OCI-LY1 (cell line): ENCODE measurements around the gene BMP5.

Experiments
- H2AFZ ChIP-seq: fragments of 200-600 bp; sonication (generic), shearing (Covaris generic); 2 replicates; pipeline ENCODE4 v1.6.0; 2014; ENCODE audit warnings: antibody characterized with exemption, mild to moderate bottlenecking, low read length
- H3F3A ChIP-seq: fragments of 200-600 bp; sonication (generic), shearing (Covaris generic); 2 replicates; pipeline ENCODE4 v1.6.0; 2014; ENCODE audit warnings: mild to moderate bottlenecking, antibody characterized with exemption, low read length, moderate library complexity; ENCODE audit not compliant: insufficient read depth
- H3K27ac ChIP-seq: fragments of 200-600 bp; sonication (generic); 2 replicates; pipeline ENCODE4 v1.5.1; 2014; ENCODE audit warnings: low read length, mixed run types, mild to moderate bottlenecking, low read depth; ENCODE audit not compliant: poor library complexity, severe bottlenecking
- H3K27me3 ChIP-seq: fragments of 200-600 bp; sonication (generic); 2 replicates; pipeline ENCODE4 v1.6.0; 2014; ENCODE audit warnings: antibody characterized with exemption, mild to moderate bottlenecking, low read length, moderate library complexity; ENCODE audit not compliant: insufficient read depth
- H3K36me3 ChIP-seq: fragments of 200-600 bp; sonication (generic); 2 replicates; pipeline ENCODE4 v1.6.1; 2014; ENCODE audit warnings: mild to moderate bottlenecking, antibody characterized with exemption, low read length, moderate library complexity, mixed read lengths; ENCODE audit not compliant: insufficient read depth
- H3K4me1 ChIP-seq: fragments of 200-600 bp; sonication (generic); 2 replicates; pipeline ENCODE4 v1.5.1; 2014; ENCODE audit warnings: mild to moderate bottlenecking, low read length, moderate library complexity; ENCODE audit not compliant: insufficient read depth, severe bottlenecking
- H3K4me2 ChIP-seq: fragments of 200-600 bp; sonication (generic), shearing (Covaris generic); 2 replicates; pipeline ENCODE4 v1.6.1; 2014; ENCODE audit warnings: low read length
- H3K4me3 ChIP-seq: fragments of 200-600 bp; sonication (generic); 2 replicates; pipeline ENCODE4 v1.5.1; 2014; ENCODE audit warnings: low read length, low read depth, mild to moderate bottlenecking, mixed read lengths; ENCODE audit not compliant: poor library complexity, severe bottlenecking
- H3K79me2 ChIP-seq: fragments of 200-600 bp; shearing (Covaris generic); 2 replicates; pipeline ENCODE4 v1.6.1; 2016; ENCODE audit warnings: mixed run types, low read length, mixed read lengths; ENCODE audit not compliant: insufficient read depth
- H3K9ac ChIP-seq: fragments of 200-600 bp; sonication (generic), shearing (Covaris generic); 2 replicates; pipeline ENCODE4 v1.6.1; 2014; ENCODE audit warnings: mild to moderate bottlenecking, low read length, mixed read lengths
- H3K9me2 ChIP-seq: fragments of 200-600 bp; sonication (generic), shearing (Covaris generic); 2 replicates; pipeline ENCODE4 v1.6.1; 2014; ENCODE audit warnings: low read depth, mild to moderate bottlenecking, low read length, mixed read lengths
- H3K9me3 ChIP-seq: fragments of 200-600 bp; shearing (Covaris generic); 2 replicates; pipeline ENCODE4 v1.6.1; 2014; ENCODE audit warnings: low read length, mixed read lengths
- H4K20me1 ChIP-seq: fragments of 200-600 bp; sonication (generic), shearing (Covaris generic); 2 replicates; pipeline ENCODE4 v1.6.0; 2016; ENCODE audit warnings: mild to moderate bottlenecking, low read length; ENCODE audit not compliant: insufficient read depth
- CTCF ChIP-seq: fragments of 200-600 bp; sonication (generic), shearing (Covaris generic); IDR thresholded peaks from 2 replicates; pipeline ENCODE4 v1.5.1; 2017; ENCODE audit warnings: mild to moderate bottlenecking, antibody characterized with exemption, low read length, moderate library complexity, mixed read lengths
- EZH2 ChIP-seq: fragments of 200-600 bp; sonication (generic), shearing (Covaris generic); IDR thresholded peaks from 2 replicates; pipeline ENCODE4 v1.8.0; 2017; ENCODE audit warnings: borderline replicate concordance, mixed run types, mild to moderate bottlenecking, antibody characterized with exemption, low read length, moderate library complexity, mixed read lengths

The BMP5 gene

DNA sequence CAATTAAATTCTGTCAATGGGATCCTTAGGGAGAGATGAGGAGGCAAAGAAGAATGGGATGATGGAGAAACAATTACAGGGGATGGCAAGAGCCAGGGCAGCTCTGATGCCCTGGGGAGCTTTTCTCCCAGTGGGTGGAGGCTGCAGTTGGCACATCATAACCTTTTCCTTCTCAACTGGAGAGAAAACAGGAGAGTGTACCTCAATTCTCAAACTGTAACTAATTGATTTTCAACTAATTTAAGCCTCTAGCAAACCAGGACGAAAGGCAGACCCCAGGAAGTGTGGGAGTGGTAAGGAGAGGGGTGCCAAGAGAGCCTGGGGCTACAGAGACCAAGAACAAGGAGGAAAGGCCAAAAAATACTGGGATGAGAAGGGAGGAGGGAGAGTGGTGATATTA is 5.7 kb downstream of the BMP5 start:
- Histone ChIP-seq H3K4me3 (no peak overlapping the region), H3K79me2 (no peaks in the 10 kb centered on the region), H3K27ac (no peak overlapping the region), H3K9me3 (no peaks in the 10 kb centered on the region), H4K20me1 (no peaks in the 10 kb centered on the region), H3K4me2 (no peak overlapping the region), H3K27me3 (no peaks in the 10 kb centered on the region), H3F3A (no peaks in the 10 kb centered on the region), H3K4me1 (no peaks in the 10 kb centered on the region), H3K36me3 (no peaks in the 10 kb centered on the region), H2AFZ (no peak overlapping the region), H3K9me2 (no peaks in the 10 kb centered on the region), H3K9ac (no peak overlapping the region)
- TF ChIP-seq CTCF (no peak), EZH2 (no peak)

- Histone ChIP-seq H3K9me2 (no peaks in the 10 kb centered on the region), H3K4me2 (no peak overlapping the region)
These were observed 6.5 kb downstream of the BMP5 start for GRCh38 chr6:55868771-55869479.

DNA sequence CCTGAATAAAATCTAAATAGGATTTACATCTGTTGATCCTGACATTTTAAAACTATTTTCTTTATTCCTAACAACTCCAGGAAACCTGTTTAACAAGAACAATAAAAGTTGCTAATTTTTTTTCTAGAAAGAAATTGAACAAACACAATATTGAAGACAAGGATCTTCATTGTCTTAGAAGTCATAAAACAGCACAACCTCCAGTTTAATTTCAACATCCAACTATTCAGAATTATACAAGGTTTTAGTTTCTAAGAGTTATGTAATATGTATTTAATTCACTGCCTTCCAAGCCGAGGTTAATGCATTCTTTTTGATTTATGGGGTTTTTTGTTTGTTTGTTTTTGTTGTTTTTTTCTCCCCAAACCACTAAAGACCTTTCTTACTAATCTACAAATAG is 7.2 kb downstream of the BMP5 start:
- no peak overlapping the region for H2AFZ ChIP-seq
- H3K4me2 ChIP-seq, result no peak overlapping the region
- no peaks in the 10 kb centered on the region for H3K4me1 ChIP-seq
- H3K9me3 ChIP-seq, result no peaks in the 10 kb centered on the region
- H3F3A ChIP-seq, result no peaks in the 10 kb centered on the region
- H3K79me2 ChIP-seq, result no peaks in the 10 kb centered on the region
- no peak overlapping the region for H3K9ac ChIP-seq
- no peaks in the 10 kb centered on the region for H3K9me2 ChIP-seq
- H3K4me3 ChIP-seq, result no peak overlapping the region
- H3K36me3 ChIP-seq, result no peaks in the 10 kb centered on the region
- H3K27me3 ChIP-seq, result no peaks in the 10 kb centered on the region
- TF ChIP-seq EZH2 (no peak), CTCF (no peak)
- H4K20me1 ChIP-seq, result no peaks in the 10 kb centered on the region
- no peak overlapping the region for H3K27ac ChIP-seq

More at GRCh38 chr6:55868771-55869479, 6.5 kb downstream of the BMP5 start:
- H2AFZ ChIP-seq, result no peak overlapping the region
- H3K36me3 ChIP-seq, result no peaks in the 10 kb centered on the region
- no peaks in the 10 kb centered on the region for H3K27me3 ChIP-seq
- no peak overlapping the region for H3K4me3 ChIP-seq
- H3K27ac ChIP-seq, result no peak overlapping the region
- H3K9me3 ChIP-seq, result no peaks in the 10 kb centered on the region
- H4K20me1 ChIP-seq, result no peaks in the 10 kb centered on the region
- no peaks in the 10 kb centered on the region for H3F3A ChIP-seq
- TF ChIP-seq EZH2, result no peak
- no peak for TF ChIP-seq CTCF
- no peaks in the 10 kb centered on the region for H3K4me1 ChIP-seq
- H3K9ac ChIP-seq, result no peak overlapping the region
- no peaks in the 10 kb centered on the region for H3K79me2 ChIP-seq
